K562 (cell line): ENCODE results near the gene ARFGAP1.

Source experiments
- CTCF ChIP-seq, 3 experiments: IDR thresholded peaks in 2 of 3; conservative IDR thresholded peaks in 1 of 3; 2 replicates each; pipeline ENCODE4 v1.5.1; 2011 to 2012; ENCODE audit warnings: low read length in 3 of 3, mild to moderate bottlenecking in 3 of 3, control low read depth in 2 of 3, improper control_type of control experiment in 1 of 3, inconsistent platforms in 1 of 3, low read depth in 1 of 3, mixed read lengths in 1 of 3, moderate library complexity in 1 of 3; ENCODE audit not compliant: insufficient read depth in 2 of 3
- ELF4 ChIP-seq: fragments of 450-650 bp; formaldehyde crosslinking; IDR thresholded peaks from 2 replicates; pipeline ENCODE4 v1.4.0; 2022; ENCODE audit warnings: missing genetic modification characterization
- JUN ChIP-seq, 2 experiments: sonication (generic) in 1 of 2; formaldehyde crosslinking in 1 of 2; IDR thresholded peaks; 2 replicates each; pipeline versions ENCODE4 v1.6.1 to v1.8.0; 2012 to 2022; ENCODE audit warnings: borderline replicate concordance in 2 of 2, mild to moderate bottlenecking in 2 of 2, improper control_type of control experiment in 1 of 2, low read depth in 1 of 2, low read length in 1 of 2, missing genetic modification reagents in 1 of 2
- MBD2 ChIP-seq: sonication (generic); IDR thresholded peaks from 2 replicates; pipeline ENCODE4 v1.6.1; 2016; ENCODE audit warnings: low read depth, borderline replicate concordance
- RCOR1 ChIP-seq, 2 experiments: IDR thresholded peaks; 2 replicates each; pipeline ENCODE4 v1.6.1; 2012; ENCODE audit warnings: low read depth in 2 of 2, low read length in 2 of 2, borderline replicate concordance in 1 of 2, improper control_type of control experiment in 1 of 2
- SNAPC5 ChIP-seq: fragments of 250-450 bp; sonication (Bioruptor Pico); IDR thresholded peaks from 2 replicates; pipeline ENCODE4 v1.8.0; 2021; ENCODE audit warnings: moderate library complexity, mild to moderate bottlenecking, inconsistent platforms
- TAF1 ChIP-seq: IDR thresholded peaks from 2 replicates; pipeline ENCODE4 v1.6.1; 2011; ENCODE audit warnings: mild to moderate bottlenecking, low read length, moderate library complexity; ENCODE audit not compliant: insufficient read depth, control insufficient read depth, severe bottlenecking; ENCODE audit errors: extremely low read depth
- TAF7 ChIP-seq: fragments of 450-650 bp; IDR thresholded peaks from 2 replicates; pipeline ENCODE4 v1.6.1; 2016; ENCODE audit warnings: missing genetic modification characterization, missing compliant biosample characterization
- ZBTB26 ChIP-seq: fragments of 450-650 bp; formaldehyde crosslinking; IDR thresholded peaks from 2 replicates; pipeline ENCODE4 v1.4.0; 2022; ENCODE audit warnings: missing genetic modification characterization
- ZNF174 ChIP-seq: fragments of 250-450 bp; sonication (Bioruptor Pico); IDR thresholded peaks from 2 replicates; pipeline ENCODE4 v1.4.0; 2020; ENCODE audit warnings: mild to moderate bottlenecking
- TF ChIP-seq, protein P1 (sequence below): sonication (generic); formaldehyde crosslinking; IDR thresholded peaks from 2 replicates; pipeline ENCODE4 v1.5.0; 2020; ENCODE audit warnings: missing genetic modification reagents
- TF ChIP-seq, protein P2 (sequence below): sonication (generic); formaldehyde crosslinking; IDR thresholded peaks from 2 replicates; pipeline ENCODE4 v1.9.0; 2022; ENCODE audit warnings: mild to moderate bottlenecking, missing genetic modification reagents
- TF ChIP-seq, protein P3 (sequence below), 2 experiments: fragments of 450-650 bp in 1 of 2; sonication (generic) in 1 of 2; formaldehyde crosslinking in 1 of 2; IDR thresholded peaks in 1 of 2; conservative IDR thresholded peaks in 1 of 2; 2 replicates each; pipeline versions ENCODE4 v1.6.1 to v1.8.1; 2016 to 2023; ENCODE audit warnings: mild to moderate bottlenecking in 2 of 2, moderate library complexity in 2 of 2, inconsistent platforms in 1 of 2, missing genetic modification reagents in 1 of 2
- TF ChIP-seq, protein P4 (sequence below): fragments of 450-650 bp; IDR thresholded peaks from 2 replicates; pipeline ENCODE4 v1.6.1; 2018; ENCODE audit not compliant: partially characterized antibody

- TF ChIP-seq TAF1, result no peak
- no peak for TF ChIP-seq CTCF (IDR thresholded peaks at IDR 0.05 in 2 of 3, conservative IDR thresholded peaks at IDR 0.05 in 1 of 3; ENCODE audit: insufficient read depth in 2 of 3, low read depth in 1 of 3, low read length in 3 of 3)
- no peak for TF ChIP-seq ZNF174 (CRISPR knock-in tag)
- TF ChIP-seq ELF4 (CRISPR knock-in tag), result no peak
- TF ChIP-seq JUN (IDR thresholded peaks at IDR 0.05; ENCODE audit: borderline replicate concordance, low read depth, low read length), result no peak
- TF ChIP-seq JUN (CRISPR knock-in tag; IDR thresholded peaks at IDR 0.05; ENCODE audit: borderline replicate concordance), result no peak
- TF ChIP-seq, protein P1, sequence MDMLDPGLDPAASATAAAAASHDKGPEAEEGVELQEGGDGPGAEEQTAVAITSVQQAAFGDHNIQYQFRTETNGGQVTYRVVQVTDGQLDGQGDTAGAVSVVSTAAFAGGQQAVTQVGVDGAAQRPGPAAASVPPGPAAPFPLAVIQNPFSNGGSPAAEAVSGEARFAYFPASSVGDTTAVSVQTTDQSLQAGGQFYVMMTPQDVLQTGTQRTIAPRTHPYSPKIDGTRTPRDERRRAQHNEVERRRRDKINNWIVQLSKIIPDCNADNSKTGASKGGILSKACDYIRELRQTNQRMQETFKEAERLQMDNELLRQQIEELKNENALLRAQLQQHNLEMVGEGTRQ, result no peak
- TF ChIP-seq MBD2, result no peak
- TF ChIP-seq SNAPC5 (CRISPR knock-in tag), result no peak
- TF ChIP-seq TAF7, result no peak
- TF ChIP-seq, protein P2, sequence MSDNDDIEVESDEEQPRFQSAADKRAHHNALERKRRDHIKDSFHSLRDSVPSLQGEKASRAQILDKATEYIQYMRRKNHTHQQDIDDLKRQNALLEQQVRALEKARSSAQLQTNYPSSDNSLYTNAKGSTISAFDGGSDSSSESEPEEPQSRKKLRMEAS, result no peak
- TF ChIP-seq, protein P3, sequence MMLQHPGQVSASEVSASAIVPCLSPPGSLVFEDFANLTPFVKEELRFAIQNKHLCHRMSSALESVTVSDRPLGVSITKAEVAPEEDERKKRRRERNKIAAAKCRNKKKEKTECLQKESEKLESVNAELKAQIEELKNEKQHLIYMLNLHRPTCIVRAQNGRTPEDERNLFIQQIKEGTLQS (IDR thresholded peaks at IDR 0.05), result no peak
- TF ChIP-seq, protein P3 (CRISPR knock-in tag; conservative IDR thresholded peaks at IDR 0.05), result no peak
- TF ChIP-seq ZBTB26 (CRISPR knock-in tag), result no peak
- no peak for TF ChIP-seq RCOR1 (IDR thresholded peaks at IDR 0.05; ENCODE audit: borderline replicate concordance in 1 of 2, low read depth in 2 of 2, low read length in 2 of 2)
- TF ChIP-seq, protein P4, sequence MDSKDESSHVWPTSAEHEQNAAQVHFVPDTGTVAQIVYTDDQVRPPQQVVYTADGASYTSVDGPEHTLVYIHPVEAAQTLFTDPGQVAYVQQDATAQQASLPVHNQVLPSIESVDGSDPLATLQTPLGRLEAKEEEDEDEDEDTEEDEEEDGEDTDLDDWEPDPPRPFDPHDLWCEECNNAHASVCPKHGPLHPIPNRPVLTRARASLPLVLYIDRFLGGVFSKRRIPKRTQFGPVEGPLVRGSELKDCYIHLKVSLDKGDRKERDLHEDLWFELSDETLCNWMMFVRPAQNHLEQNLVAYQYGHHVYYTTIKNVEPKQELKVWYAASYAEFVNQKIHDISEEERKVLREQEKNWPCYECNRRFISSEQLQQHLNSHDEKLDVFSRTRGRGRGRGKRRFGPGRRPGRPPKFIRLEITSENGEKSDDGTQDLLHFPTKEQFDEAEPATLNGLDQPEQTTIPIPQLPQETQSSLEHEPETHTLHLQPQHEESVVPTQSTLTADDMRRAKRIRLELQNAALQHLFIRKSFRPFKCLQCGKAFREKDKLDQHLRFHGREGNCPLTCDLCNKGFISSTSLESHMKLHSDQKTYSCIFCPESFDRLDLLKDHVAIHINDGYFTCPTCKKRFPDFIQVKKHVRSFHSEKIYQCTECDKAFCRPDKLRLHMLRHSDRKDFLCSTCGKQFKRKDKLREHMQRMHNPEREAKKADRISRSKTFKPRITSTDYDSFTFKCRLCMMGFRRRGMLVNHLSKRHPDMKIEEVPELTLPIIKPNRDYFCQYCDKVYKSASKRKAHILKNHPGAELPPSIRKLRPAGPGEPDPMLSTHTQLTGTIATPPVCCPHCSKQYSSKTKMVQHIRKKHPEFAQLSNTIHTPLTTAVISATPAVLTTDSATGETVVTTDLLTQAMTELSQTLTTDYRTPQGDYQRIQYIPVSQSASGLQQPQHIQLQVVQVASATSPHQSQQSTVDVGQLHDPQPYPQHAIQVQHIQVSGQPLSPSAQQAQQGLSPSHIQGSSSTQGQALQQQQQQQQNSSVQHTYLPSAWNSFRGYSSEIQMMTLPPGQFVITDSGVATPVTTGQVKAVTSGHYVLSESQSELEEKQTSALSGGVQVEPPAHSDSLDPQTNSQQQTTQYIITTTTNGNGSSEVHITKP, result no peak
Observed at GRCh38 chr20:63308218-63308911, 35.8 kb downstream of the ARFGAP1 start.
